HG02571 (cell line): ENCODE measurements around the gene CCL11.
"Not testable (repeated sequence)": the region's sequence is repeated elsewhere in the genome, so short reads cannot be mapped to it uniquely, and the experiment has no call there.

ENCODE experiments used
- ATAC-seq: cut with Tn5 transposase; IDR thresholded peaks from one replicate; pipeline ENCODE4 v1.9.1; 2021; ENCODE audit warnings: mild to moderate bottlenecking, moderate library complexity; ENCODE audit not compliant: unreplicated experiment

Gene CCL11

DNA sequence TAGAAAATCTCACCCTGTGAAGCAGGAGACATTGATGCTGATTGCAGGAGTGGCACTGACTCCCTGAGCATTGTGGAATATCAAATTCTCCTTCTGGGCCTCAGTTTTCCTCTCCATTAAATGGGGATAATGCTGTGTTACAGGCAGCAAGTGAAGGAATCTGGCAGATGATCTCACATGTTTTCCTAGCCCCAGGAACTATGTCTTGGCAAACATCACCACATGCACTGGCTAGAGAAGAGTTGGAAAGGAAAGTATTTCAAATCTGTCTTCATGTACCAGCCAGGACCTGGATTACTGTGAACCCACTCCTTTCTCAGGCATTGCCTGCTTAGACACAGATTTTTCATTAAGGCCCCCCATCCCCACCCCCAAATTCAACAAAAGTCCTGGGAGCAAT lies 20.1 kb downstream of the CCL11 start:
- ATAC-seq = no peak

DNA sequence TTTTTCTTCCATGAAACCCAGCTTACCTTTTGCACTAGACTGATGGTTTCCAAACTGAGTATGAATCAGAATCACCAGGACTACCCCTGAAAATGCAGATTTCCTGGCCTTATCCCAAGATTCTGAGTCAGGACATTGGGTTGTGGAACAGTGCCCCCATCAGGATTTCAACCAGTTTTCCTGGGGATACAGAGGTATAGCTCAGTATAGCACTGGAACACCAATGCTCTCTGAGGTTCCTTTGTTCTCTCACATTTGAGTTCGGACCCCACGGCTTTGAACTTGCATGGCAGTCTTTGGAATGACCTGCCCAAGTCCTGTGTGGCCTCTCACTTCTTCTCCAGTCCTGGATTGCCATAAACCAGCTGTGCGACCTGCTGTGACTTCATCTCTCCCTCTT lies 20.9 kb downstream of the CCL11 start:
- no peak for ATAC-seq

DNA sequence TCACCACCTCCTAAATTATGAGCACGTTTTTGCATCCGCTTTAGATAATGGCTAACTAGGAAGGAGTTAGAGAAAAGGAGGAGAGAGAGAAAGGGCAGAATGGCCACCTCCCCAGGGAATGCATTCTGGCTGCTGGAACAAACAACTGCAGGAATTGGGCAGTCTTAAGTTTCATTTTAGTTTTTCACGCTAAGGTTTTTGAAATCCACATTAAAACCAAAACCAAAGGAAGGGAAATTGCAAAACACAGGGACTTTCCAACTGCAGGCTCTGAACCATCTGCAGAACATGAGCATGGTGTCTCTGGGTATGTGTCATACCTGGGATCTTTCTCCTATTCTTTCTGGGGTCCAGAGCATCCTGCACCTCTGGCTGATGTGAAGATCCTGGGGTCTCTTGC lies 21.6 kb downstream of the CCL11 start:
- no peak for ATAC-seq

DNA sequence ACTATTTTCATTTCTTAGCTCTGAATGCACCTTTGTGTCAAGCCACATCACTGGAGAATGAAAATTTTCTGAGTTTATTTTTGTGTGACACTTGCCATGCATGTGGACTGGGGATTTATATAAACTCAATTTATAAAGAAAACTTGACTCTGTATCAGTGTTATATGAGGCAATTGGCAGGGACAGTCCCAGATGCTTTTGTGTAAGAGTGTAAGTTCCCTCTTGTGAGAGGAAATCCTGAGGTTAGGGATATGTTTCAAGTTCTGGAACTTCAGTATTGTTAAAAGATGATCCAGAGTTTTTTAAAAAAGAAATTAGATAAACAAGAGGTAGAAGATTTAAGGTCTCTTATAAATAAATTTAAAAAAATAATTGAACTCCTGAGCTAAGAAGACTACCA lies 22.8 kb downstream of the CCL11 start:
- ATAC-seq = no peak

DNA sequence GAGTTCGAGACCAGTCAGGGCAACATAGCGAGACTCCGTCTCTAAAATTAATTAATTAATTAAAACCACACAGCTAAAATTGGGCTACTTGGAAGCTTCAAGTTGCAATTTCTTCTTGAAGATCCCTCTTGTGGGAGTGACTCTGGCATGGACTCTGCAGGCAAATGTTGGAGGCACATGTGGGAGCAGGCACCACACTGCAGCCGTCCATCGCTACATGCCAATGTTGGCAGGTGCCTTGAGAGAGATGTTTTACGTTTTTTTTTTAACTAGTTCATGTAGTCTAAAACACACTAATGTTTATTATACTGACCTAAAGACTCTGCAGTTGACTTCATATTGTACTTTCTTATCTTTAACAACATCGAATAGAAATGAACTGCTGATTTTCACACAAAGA lies 25.7 kb downstream of the CCL11 start:
- ATAC-seq = no peak

DNA sequence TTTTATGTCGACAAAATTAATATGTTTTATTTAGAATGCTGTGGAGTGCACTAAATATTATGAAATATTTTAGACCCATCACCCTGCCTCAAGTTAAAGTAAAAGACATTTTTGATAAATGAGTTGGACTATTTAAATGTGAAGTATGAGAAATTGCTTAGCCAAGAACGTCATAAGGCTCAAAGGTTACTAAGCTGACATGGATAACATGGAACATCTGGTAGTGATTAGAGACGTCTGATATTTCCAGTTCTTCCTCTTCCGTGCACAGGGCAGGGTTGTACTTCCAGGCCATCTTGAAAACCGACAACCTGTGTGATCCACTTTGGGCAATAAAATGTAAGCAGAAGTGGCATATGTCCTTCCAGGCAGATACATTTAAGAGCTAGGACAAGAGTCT lies 26.5 kb downstream of the CCL11 start:
- ATAC-seq = no peak

DNA sequence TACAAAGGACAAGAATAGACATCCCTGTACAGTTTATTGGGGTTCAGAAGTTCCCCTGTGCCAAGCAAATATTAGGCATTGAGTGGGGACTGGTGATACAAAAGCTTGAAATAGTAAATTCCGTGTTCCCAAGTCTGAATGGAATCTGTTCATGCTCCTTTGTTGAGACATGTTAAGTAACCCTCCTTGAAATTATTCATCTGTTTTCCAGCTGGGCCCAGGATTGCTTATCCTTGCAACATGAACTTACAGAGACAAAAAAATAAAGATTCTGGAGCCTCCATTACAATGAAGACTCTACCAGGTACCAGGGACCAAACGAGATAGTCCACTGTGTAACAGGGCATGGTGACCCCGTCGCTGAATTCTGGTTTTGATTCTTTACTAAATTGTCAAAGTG lies 27.6 kb downstream of the CCL11 start:
- no peak for ATAC-seq

DNA sequence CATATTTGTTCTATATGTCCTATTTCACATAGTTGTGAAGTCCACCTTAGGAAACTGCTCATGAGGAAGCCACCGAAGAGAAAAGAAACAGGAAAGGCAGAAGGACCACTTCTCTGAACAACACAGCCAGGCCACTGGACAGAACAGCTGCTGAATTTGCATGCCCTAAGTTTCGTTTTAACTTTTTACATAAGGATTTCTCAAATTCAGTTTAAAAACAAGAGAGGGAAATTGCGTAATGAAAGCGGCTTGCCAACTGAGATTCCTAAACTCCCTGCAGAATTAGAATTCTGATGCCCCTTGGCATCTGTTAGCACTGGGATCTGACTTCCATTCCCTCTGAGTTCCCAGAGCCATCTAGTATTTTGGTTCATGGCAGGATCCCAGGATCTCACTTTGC lies 28.7 kb downstream of the CCL11 start:
- no peak for ATAC-seq

DNA sequence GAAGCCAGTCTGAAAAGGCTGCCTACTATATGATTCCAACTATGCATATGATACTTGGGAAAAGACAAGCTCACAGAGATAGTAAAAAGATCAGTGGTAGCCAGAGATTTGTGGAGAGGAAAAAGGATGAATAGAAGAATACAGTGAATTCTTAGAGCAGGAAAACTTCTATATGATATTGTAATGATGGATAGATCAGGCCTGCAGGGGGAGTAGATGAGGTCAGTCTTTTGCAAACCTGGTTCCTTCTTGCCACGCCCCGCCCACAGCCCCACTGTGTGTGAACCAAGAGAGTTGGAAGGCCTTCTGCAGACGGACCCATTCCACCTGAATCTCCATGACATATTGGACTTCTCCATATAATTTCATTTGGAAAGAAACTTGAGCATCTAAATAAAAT lies 32.9 kb downstream of the CCL11 start:
- ATAC-seq = no peak

DNA sequence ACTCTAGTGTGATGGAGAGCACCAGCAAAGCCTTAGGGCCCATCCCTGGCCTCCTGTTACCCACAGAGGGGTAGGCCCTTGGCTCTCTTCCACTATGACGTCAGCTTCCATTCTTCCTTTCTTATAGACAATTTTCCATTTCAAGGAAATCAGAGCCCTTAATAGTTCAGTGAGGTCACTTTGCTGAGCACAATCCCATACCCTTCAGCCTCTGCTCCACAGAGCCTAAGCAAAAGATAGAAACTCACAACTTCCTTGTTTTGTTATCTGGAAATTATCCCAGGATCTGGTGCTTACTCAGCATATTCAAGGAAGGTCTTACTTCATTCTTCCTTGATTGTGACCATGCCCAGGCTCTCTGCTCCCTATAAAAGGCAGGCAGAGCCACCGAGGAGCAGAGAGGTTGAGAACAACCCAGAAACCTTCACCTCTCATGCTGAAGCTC lies 33.5 kb downstream of the CCL11 start, which contains the start of gene CCL8:
TSS of gene CCL8 (plus strand) at position 397 of the 445 bp plus-strand sequence. CDS start 67 bp downstream, outside the sequence.
- no peak for ATAC-seq

DNA sequence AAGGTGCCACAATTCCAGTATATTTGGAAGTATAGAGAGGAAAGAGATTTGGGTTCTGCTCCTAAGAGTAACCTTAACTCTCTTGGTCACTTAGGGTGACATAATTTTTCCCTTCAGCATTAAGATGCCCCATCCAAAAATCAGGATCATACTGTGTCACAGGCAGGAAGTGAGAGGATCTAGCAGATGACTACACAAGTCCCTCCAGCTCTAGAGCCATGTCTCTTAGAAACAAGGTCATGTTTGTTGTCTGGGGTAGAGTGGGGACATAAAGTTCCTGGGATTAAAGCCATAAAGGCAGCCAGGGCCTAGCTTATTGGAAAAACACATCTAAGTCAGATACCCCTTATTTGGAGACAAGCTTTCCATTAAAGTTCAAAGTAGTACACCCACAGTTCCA lies 36.4 kb downstream of the CCL11 start:
- ATAC-seq = no peak

DNA sequence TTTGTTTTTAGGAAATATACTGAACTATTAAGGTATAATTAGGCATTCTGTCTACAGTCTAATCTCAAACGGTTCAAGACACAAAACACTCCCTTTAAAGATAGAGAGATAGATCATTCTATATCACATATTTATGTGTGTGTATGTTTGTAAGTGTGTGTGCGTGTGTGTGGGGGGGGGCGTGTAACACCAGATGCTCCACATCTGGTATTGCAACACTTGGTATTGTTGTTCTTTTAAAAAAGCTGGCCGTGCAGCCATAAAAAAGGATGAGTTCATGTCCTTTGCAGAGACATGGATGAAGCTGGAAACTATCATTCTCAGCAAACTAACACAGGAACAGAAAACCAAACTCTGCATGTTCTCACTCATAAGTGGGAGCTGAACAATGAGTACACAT lies 42.0 kb downstream of the CCL11 start:
- ATAC-seq = not testable (repeated sequence)

DNA sequence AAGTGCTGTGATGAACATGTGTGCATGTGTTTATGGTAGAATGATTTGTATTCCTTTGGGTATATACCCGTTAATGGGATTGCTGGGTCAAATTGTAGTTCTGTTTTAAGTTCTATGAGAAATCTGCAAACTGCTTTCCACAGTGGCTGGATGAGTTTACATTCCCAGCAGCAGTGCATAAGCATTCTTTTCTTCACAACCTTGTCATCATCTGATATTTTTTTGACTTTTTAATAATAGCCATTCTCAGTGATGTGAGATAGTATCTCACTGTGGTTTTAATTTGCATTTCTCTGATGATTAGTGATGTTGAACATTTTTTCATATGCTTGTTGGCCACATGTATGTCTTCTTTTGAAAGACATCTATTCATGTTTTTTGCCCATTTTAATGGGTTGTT lies 52.2 kb downstream of the CCL11 start:
- ATAC-seq = no peak
